Mononuclear cell (primary cell): ENCODE data around the gene SLC4A7. TPM values are rescaled to one million over a fixed set of nuclear protein-coding genes. Genes with fewer than 3 reads are reported as not detected.

Experiments used
- H3K27me3 ChIP-seq: 2 replicates; pipeline ENCODE4 v1.6.0; 2011; ENCODE audit warnings: low read length, control low read depth; ENCODE audit not compliant: insufficient read depth
- H3K4me1 ChIP-seq: 2 replicates; pipeline ENCODE4 v1.5.1; 2011; ENCODE audit warnings: mild to moderate bottlenecking, low read length, control low read depth; ENCODE audit not compliant: insufficient read depth
- H3K4me3 ChIP-seq: 2 replicates; pipeline ENCODE4 v1.5.1; 2011; ENCODE audit warnings: mild to moderate bottlenecking, low read length, moderate library complexity
- H3K9me3 ChIP-seq: 2 replicates; pipeline ENCODE4 v1.5.1; 2011; ENCODE audit warnings: low read depth, mild to moderate bottlenecking, control low read depth, low read length
- total RNA-seq: library from RNA; depleted of rRNA; stranded (reverse); fragments of >200 nt; gene quantifications from one replicate; pipeline ENCODE4 v1.2.3, GENCODE V29; 2012

Gene SLC4A7
- total RNA-seq, 1 donor, result 69.8 TPM

DNA sequence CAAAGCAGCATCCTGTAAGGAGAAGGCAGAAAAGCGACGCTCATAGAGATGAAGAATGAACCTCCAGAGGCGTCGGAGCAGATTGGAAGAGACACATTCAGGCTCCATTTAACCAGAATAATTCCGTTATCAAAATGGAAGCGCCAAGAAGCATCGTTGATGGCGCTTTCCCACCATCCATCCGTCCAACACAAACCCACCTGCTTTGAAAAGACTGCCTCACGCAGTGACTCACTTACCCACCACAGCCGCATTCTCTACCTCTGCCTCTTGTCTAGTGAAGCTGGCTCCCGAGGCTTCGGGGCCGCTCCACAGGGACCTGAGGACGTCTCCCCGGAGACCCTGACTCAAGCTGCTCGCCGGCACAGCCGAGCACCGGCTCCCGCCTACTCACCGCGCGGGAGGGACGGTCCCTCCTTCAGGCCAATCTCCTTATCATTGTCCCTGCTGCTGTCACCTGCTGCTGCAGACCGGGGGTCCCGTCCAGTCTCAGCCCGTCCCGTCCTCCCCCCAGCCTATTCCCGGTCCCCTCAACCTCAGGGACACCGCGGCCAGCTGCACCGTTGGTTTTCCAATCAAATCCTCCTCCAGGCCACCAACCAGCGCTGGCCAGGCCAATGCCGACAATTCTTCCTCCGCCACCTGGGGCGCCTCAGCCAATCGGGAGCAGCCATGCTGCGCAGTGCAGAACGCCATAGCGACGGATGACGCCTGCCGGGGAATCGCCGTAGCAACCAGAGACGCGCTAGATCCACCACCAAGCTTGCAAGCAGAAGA, 115.2 kb downstream of the SLC4A7 start, which contains the start of gene NEK10:
TSS of gene NEK10 (minus strand) at position 553 of the 777 bp plus-strand sequence. CDS start 16,501 bp downstream, outside the sequence.
- peaks cover 8% of the 10 kb centered on the region for H3K4me1 ChIP-seq
- H3K9me3 ChIP-seq, result no peaks in the 10 kb centered on the region
- no peaks in the 10 kb centered on the region for H3K27me3 ChIP-seq
- peak within 1 kb of the TSS; percentile 53 for H3K4me3 ChIP-seq

DNA sequence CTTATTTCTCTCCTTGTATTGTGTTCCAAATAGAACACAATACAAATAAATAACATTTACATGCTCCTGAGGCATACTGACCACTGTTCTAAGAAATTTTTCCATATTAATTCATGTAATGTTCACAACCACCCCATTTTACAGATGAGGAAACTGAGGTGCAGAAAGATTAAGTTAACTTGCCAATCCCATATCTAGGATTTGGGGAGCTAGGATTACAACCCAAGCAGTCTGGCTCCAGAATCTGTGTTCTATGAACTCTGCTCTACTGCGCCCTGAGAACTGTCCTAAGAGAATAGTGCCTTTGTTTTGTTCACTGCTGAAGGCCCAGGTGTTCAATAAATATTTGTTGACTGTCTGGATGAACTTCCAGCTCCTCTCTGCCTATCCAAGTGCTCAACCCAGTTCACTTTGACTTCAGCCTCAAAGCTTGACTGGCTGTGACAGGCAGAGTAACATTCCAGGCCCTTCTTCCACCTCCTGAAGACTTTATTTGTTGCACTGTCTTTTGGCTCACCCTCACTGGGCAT, 118.1 kb downstream of the SLC4A7 start:
- H3K27me3 ChIP-seq, result no peaks in the 10 kb centered on the region
- H3K9me3 ChIP-seq, result no peaks in the 10 kb centered on the region
- H3K4me1 ChIP-seq, result peaks cover 8% of the 10 kb centered on the region
- H3K4me3 ChIP-seq, result no peak overlapping the region

DNA sequence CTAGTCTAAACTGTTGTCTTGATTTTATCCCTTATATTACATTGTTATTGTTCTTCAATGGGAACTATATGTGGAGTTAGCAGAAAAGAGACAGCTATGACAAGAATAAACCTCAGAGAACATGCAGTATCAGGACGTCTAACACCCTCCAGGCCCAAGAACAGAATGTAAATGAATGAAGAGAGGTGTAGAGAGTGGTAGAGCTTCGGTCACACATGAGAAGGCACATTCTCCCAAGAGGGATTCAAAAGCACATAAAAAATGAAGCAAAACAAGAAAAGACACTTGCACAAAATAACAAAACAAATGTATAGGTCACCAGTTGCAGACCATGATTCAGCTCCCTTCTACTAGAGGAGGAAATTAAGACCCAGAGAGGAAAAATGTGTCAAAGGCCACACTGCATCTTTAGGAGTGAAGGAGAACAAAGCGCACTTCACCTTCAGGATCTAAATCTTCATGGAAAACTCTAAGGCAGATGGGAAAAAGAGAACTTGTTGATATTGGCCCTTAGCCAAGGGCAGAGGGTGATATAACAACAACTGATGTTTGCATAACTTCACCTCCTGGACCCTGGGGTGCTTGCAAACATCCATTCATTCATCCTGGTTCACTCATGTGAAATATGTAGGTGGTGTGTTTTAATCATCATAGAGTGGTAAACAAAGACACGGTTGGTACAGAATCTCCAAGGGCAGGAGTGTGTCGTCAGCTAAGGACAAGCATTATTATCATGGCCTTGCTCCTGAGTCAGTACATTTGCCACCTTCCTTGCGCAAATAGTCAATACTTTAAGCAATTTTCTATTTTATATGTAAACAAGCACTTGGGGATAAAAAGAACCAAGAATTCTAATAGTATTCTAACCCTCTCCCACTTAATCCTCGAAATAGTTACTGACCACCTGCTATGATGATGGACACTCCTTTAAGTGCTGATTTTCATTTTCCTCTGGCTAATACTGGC, 123.8 kb downstream of the SLC4A7 start:
- Histone ChIP-seq H3K4me3 (no peak overlapping the region), H3K9me3 (no peaks in the 10 kb centered on the region), H3K27me3 (no peaks in the 10 kb centered on the region), H3K4me1 (peaks cover 17% of the 10 kb centered on the region)

DNA sequence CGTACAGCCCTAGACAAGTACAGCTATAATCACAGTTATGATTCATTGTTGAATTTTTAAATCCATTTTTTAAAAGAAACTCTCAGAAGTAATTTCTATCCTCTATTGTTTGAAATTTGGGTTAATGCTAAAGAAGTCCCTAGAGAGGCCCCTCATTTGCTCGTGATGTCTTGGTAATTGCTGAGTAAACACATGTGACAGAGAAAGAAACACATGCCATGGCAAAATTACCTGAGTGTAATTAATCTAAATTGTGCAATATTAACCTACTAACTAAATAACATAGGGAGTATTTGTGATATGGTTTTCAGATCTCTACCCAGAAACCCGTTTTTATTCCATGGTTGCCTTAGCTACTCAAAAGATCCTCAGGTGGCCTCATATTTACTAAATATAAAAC, 125.8 kb downstream of the SLC4A7 start:
- no peak overlapping the region for H3K4me3 ChIP-seq
- peaks cover 17% of the 10 kb centered on the region for H3K4me1 ChIP-seq
- H3K9me3 ChIP-seq, result no peaks in the 10 kb centered on the region
- no peaks in the 10 kb centered on the region for H3K27me3 ChIP-seq

DNA sequence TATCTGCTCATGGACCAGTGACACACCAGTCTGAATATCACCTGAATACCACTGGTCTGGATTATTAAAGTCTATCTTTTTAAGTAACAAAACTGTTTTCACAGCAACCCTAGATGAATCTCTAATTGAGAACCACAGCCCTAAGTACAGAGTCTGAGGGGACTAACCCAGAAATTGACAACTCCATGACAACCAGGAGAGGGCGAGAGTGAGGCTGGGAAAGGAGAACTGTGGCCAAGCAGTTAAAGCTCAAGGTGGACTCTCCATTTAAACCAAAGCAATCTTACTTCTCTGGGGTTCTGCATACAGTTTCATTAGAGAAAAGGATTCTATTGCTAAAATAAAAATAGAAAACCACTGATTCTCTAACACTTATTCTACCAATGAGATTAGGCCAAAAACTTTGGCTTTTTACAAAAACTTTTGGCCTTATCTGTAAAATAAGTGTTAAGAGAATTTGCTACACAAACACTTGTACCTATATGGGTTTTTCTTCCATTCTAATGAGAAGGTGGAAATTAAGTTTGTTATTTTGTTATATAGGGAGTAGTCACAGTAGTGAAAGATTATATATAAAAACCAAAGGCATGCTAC, 126.4 kb downstream of the SLC4A7 start:
- peaks cover 17% of the 10 kb centered on the region for H3K4me1 ChIP-seq
- no peaks in the 10 kb centered on the region for H3K27me3 ChIP-seq
- no peak overlapping the region for H3K4me3 ChIP-seq
- no peaks in the 10 kb centered on the region for H3K9me3 ChIP-seq

DNA sequence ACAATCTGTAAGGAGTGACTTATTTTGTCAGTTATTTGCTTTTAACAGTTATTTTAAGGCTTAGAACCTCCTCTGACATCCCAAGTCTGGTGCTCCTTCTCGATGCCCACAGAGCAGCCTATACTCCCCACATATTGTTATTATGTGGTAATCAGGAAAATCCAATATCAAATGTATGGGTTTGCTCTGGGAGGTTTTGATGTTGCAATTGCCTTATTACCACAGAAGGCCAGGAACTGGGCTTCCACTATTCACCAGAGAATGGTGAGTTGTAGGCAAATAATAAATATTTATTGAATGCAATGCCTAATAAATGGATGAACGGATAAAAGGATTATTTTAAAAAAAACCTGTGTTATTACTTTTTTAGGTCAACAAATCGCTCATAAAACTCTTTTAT, 127.2 kb downstream of the SLC4A7 start:
- Histone ChIP-seq H3K9me3 (no peaks in the 10 kb centered on the region), H3K4me3 (no peak overlapping the region), H3K27me3 (no peaks in the 10 kb centered on the region), H3K4me1 (peaks cover 17% of the 10 kb centered on the region)

DNA sequence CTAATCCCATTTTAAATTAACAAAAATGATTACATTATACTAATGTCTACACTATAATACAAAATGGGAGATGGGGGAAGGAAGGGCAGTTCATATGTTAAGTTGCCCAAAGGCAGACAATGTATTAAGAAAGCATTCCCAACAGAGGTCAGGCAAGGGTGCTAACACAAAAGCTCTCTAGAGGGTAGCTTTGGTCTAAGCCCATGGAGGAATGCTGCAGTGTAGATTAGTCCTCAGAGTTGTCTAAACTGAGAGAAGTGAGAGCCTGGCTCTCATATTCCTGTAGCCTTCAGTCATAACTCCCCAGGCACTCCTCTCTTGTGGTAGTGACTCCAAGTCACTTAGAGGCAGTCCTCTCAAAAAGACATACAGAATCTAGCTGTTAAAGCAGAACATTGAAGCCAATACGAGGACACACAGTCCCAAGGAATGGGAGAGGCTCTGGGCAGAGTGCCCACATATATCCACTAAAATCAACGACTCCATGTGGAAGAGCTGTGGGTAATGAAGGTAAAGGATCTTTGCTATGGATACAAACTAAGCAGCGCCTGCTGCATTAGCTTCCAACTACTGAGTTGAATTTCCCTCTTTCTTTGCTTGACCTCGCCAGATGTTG, 129.5 kb downstream of the SLC4A7 start:
- Histone ChIP-seq H3K27me3 (no peaks in the 10 kb centered on the region), H3K4me1 (peaks cover 8% of the 10 kb centered on the region), H3K4me3 (no peak overlapping the region)

DNA sequence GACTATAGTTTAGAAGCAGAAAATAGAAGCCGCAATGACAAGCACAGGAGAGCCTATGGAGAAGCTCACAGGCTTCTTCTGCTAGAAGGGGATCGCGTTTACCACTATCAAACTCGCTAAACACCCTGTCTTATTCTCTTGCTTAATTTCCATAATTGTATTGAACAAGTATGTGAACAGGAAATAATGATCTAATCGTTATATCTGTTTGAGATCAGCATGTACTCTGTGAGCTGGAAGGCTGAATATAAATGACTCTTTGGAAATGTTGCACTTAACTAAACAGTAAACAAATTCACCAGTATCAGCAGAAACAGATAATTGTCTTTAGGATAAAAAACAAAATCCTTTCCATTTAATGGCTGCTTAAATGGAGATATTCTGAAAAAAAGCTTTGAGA, 130.0 kb downstream of the SLC4A7 start:
- no peak overlapping the region for H3K4me3 ChIP-seq
- H3K27me3 ChIP-seq, result no peaks in the 10 kb centered on the region
- no peaks in the 10 kb centered on the region for H3K9me3 ChIP-seq
- H3K4me1 ChIP-seq, result peaks cover 8% of the 10 kb centered on the region

More for the DNA sequence above, 129.5 kb downstream of the SLC4A7 start:
- no peaks in the 10 kb centered on the region for H3K9me3 ChIP-seq

DNA sequence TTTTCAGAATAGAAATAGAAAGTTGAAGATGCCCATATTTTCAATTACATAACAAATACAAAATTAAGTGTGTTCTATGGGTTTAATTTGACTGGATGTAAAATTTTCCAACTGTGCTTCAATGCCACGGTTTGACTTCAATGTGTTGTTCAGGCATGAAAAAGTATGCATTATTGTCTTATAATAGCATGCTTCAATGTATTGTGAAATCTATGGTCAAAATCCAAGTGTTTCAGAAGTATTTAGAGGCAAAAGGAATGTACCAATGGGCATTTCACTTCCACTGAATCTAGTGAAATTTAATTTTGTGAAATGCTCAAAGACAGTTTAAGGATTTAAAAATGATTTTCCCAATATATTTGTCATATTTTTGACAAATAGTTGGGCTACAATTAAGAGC, 131.0 kb downstream of the SLC4A7 start:
- no peaks in the 10 kb centered on the region for H3K9me3 ChIP-seq
- no peak overlapping the region for H3K4me3 ChIP-seq
- H3K27me3 ChIP-seq, result no peaks in the 10 kb centered on the region
- H3K4me1 ChIP-seq, result no peaks in the 10 kb centered on the region

DNA sequence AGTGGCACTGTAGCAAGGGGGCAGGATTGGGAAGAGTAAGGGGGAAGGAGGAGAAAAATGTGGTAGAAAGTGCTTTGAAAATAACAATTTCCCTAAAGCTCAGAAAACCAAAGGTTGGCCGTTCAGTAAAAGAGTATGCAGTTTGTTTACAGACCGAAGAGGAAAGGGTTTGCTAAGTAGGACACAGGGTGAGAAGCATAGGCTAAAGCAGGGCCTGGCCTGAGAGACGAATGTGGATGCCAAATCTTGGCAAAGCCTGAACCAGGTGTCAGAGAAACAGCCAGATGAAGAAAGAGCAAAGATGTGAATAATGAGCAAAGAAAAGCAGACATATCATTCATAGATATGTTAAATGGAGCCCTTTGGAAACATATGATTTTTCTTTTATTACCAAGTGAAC, 132.1 kb downstream of the SLC4A7 start:
- H3K9me3 ChIP-seq, result no peaks in the 10 kb centered on the region
- no peaks in the 10 kb centered on the region for H3K27me3 ChIP-seq
- no peak overlapping the region for H3K4me3 ChIP-seq
- H3K4me1 ChIP-seq, result no peaks in the 10 kb centered on the region

DNA sequence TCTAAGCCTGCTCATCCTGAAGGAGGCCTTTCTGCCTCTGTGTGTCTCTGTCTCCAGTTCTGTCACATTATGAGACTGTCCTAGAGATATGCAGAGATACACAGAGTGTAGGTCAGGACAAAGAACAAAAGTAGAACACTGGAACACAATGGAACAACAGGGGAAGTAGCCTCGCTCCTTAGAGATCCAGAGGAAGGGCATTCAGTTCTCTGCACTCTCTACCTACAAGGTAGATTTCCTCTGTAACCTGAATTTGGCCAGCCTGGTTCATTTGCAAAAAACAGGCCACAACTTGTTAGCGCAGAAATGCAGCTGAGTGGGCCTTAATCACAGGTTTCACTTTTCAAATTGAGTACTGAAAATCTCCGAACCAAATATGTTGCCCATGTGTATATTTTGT, 134.4 kb downstream of the SLC4A7 start:
- no peak overlapping the region for H3K4me3 ChIP-seq
- no peaks in the 10 kb centered on the region for H3K9me3 ChIP-seq
- H3K4me1 ChIP-seq, result no peaks in the 10 kb centered on the region
- no peaks in the 10 kb centered on the region for H3K27me3 ChIP-seq

DNA sequence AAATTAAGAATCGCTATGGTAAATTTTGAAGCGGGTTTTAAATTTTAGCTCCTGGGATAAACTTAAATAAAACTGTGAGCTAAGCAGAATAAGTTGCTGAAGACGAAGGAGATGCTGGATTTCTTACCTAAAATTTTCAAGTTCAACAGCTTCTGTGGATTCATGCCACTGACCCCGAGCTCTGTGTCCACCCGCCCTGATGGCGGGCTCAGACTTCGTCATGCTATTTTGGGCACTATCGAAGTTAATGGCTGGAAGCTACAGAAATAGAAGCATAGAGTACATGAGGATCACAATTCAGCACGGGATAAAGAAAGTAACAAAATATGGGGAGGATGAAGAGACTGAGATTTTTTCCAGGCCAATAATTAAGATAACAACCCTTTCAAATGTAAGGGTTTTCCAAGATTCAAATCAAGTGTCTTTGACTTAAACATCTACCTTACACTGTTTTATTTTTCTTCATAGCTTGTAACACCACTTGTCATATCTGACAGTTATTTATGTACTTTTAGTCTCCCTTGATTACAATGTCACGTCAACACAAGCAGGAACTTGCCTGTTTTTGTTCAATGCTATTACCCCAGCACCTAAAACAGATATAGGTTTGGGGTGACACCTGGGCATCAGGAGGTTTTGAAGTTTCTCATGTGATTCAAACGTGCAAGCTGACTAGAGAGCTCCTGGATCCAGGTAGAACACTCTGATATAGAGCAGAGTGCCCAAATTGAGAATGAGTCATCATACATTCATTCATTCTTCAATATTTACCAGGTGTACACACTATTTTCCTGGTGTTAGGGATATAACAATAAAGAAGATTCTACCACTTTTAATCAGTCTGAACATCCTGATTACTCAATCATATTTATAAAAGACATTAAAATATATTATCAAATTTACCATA, 138.0 kb downstream of the SLC4A7 start:
- H3K4me1 ChIP-seq, result no peaks in the 10 kb centered on the region
- H3K9me3 ChIP-seq, result no peaks in the 10 kb centered on the region
- H3K27me3 ChIP-seq, result no peaks in the 10 kb centered on the region
- H3K4me3 ChIP-seq, result no peak overlapping the region

DNA sequence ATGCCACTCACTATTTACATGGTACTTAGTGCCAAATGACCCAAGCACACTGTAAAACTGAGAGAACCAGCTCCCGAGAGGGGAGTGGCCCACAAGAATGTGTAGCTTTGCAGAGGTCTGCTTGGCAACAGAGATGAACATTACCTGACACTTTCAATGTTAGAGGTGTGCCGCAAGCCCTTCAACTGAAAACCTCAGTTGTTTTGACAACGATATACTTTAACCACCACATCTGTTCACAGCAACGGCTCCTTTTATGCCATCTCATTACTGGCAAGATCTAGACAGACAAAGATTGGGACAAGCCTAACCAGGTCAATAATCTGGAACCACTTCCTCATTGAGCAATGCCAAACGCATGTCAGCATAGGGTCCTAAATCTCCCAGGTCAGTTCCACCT, 138.7 kb downstream of the SLC4A7 start:
- H3K27me3 ChIP-seq, result no peaks in the 10 kb centered on the region
- H3K9me3 ChIP-seq, result no peaks in the 10 kb centered on the region
- no peaks in the 10 kb centered on the region for H3K4me1 ChIP-seq
- H3K4me3 ChIP-seq, result no peak overlapping the region

DNA sequence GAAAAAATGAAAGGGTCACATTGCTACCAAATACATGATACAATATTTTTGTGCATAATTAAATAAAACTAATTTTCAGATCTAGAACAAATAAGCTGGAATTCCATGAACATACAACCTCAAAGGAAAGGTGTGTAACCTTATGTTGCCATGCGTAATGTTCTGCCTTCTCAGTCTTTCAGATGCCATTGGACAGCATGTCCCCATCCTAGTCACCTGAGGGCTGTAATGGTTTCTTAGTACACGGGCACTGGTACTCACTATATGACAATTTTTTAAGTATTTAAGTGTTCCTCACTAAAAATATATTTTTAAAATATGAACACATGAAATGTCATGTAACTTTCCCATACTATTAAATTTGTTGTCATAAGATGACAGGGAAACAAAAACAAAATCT, 139.1 kb downstream of the SLC4A7 start:
- no peak overlapping the region for H3K4me3 ChIP-seq
- H3K4me1 ChIP-seq, result no peaks in the 10 kb centered on the region
- no peaks in the 10 kb centered on the region for H3K9me3 ChIP-seq
- no peaks in the 10 kb centered on the region for H3K27me3 ChIP-seq
